ENCODE data around the gene SLC24A4.

SLC24A4 gene

GRCh38 chr14:92525322-92526095, 202.5 kb downstream of the SLC24A4 start:
- H3K4me3 ChIP-seq (ENCODE audit: control insufficient read depth, low read depth, low read length): no peak overlapping the region
- TF ChIP-seq, protein P1, sequence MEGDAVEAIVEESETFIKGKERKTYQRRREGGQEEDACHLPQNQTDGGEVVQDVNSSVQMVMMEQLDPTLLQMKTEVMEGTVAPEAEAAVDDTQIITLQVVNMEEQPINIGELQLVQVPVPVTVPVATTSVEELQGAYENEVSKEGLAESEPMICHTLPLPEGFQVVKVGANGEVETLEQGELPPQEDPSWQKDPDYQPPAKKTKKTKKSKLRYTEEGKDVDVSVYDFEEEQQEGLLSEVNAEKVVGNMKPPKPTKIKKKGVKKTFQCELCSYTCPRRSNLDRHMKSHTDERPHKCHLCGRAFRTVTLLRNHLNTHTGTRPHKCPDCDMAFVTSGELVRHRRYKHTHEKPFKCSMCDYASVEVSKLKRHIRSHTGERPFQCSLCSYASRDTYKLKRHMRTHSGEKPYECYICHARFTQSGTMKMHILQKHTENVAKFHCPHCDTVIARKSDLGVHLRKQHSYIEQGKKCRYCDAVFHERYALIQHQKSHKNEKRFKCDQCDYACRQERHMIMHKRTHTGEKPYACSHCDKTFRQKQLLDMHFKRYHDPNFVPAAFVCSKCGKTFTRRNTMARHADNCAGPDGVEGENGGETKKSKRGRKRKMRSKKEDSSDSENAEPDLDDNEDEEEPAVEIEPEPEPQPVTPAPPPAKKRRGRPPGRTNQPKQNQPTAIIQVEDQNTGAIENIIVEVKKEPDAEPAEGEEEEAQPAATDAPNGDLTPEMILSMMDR (conservative IDR thresholded peaks at IDR 0.05; ENCODE audit: control insufficient read depth, insufficient read depth, low read depth, low read length): no peak
- DNase-seq (ENCODE audit: low read depth): no peak

- DNase-seq (ENCODE audit: low read depth): peak; percentile 26
- TF ChIP-seq, protein P1 (conservative IDR thresholded peaks at IDR 0.05; ENCODE audit: control insufficient read depth, insufficient read depth, low read depth, low read length): no peak
- H3K4me3 ChIP-seq (ENCODE audit: control insufficient read depth, low read depth, low read length): no peak overlapping the region
These were observed 204.8 kb downstream of the SLC24A4 start for GRCh38 chr14:92527721-92528120.

- H3K4me3 ChIP-seq (ENCODE audit: control insufficient read depth, low read depth, low read length): no peak overlapping the region
- TF ChIP-seq, protein P1 (conservative IDR thresholded peaks at IDR 0.05; ENCODE audit: control insufficient read depth, insufficient read depth, low read depth, low read length): no peak
- no peak for DNase-seq (ENCODE audit: low read depth)
These were observed 205.6 kb downstream of the SLC24A4 start for GRCh38 chr14:92528486-92529100.

DNA sequence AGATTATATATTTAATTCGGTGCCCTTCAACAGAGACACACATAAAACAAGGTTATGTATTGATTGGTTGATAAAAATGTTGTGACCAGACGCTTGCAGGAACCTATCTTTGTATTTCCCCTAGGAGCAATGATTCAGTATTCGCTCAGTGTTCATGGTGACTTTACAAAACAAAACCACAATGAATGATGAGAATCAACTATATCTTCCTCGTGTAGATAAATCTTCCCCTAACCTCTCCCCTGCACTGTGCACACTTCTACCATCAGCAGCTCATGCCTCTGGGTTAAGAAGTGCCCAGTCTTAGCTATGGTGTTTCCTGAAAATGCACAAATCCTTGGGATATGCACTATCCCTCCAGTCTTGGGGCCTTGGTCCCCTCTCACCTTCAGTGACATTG, 206.9 kb downstream of the SLC24A4 start:
- no peak overlapping the region for H3K4me3 ChIP-seq (ENCODE audit: control insufficient read depth, low read depth, low read length)
- DNase-seq (ENCODE audit: low read depth): peak; percentile 48
- TF ChIP-seq, protein P1 (conservative IDR thresholded peaks at IDR 0.05; ENCODE audit: control insufficient read depth, insufficient read depth, low read depth, low read length): no peak

- TF ChIP-seq, protein P1 (conservative IDR thresholded peaks at IDR 0.05; ENCODE audit: control insufficient read depth, insufficient read depth, low read depth, low read length): no peak
- DNase-seq (ENCODE audit: low read depth): no peak
- H3K4me3 ChIP-seq (ENCODE audit: control insufficient read depth, low read depth, low read length): no peak overlapping the region
These were observed 208.3 kb downstream of the SLC24A4 start for GRCh38 chr14:92531106-92531873.

DNA sequence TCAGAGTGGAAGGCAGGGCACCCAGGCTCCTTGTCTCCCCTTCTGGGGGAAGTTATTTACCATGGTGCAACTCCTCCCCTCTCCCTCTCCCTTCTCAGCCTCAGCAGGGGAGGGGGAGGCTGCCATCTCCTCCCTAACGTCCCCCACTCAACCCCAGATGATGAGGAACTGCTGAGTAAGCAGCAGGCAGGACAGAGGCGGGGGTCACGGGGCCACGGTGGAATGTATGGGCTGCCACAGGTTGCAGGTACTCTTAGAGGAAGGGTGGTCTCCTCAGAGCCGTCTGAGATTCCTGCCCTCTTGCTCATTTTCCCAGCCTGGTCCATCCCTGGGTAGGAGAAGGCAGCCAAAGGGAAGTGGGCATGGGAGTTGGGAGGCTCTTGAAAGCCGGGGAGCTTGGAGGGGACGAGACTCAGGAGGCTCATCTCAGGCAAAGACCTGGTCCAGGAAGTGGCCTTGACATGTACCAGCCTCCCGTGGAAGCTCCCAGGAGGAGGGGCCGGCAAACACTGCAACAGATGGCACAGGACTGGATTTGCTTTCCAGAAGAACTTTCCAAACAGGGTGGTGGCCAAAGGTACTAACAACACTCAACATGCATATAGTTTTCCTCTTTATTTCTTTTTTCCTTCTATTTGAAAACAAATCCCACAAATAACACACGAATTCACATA, 209.7 kb downstream of the SLC24A4 start:
- TF ChIP-seq, protein P1 (conservative IDR thresholded peaks at IDR 0.05; ENCODE audit: control insufficient read depth, insufficient read depth, low read depth, low read length): no peak
- no peak overlapping the region for H3K4me3 ChIP-seq (ENCODE audit: control insufficient read depth, low read depth, low read length)
- no peak for DNase-seq (ENCODE audit: low read depth)

Measured in fibroblast of mammary gland (primary cell).